Colonic mucosa (tissue), 4 donors: ENCODE results near the gene SURF6. TPM values are rescaled to one million over a fixed set of nuclear protein-coding genes. Genes with fewer than 3 reads are reported as not detected.
"Not testable (repeated sequence)": the region's sequence is repeated elsewhere in the genome, so short reads cannot be mapped to it uniquely, and the experiment has no call there.

ENCODE experiments used
- DNase-seq: peaks from one replicate; pipeline ENCODE4 v3.0.0-alpha.2; 2020
- H3K27ac ChIP-seq: fragments of 200-600 bp; one replicate; pipeline ENCODE4 v1.8.0; 2021
- H3K27me3 ChIP-seq: fragments of 200-600 bp; one replicate; pipeline ENCODE4 v1.8.0; 2021
- H3K36me3 ChIP-seq: fragments of 200-600 bp; one replicate; pipeline ENCODE4 v1.8.0; 2021
- H3K4me1 ChIP-seq: fragments of 200-600 bp; one replicate; pipeline ENCODE4 v1.8.0; 2021; ENCODE audit warnings: mild to moderate bottlenecking
- H3K4me3 ChIP-seq: fragments of 200-600 bp; one replicate; pipeline ENCODE4 v1.8.0; 2021
- H3K9ac ChIP-seq, 2 donors: one replicate each; pipeline ENCODE4 v1.7.0; 2013; ENCODE audit warnings: control low read depth in 2 of 2, low read depth in 2 of 2, low read length in 2 of 2
- H3K9me3 ChIP-seq: fragments of 200-600 bp; one replicate; pipeline ENCODE4 v1.8.0; 2021
- CTCF ChIP-seq: fragments of 200-600 bp; IDR thresholded peaks from one replicate; pipeline ENCODE4 v1.8.0; 2022; ENCODE audit warnings: antibody characterized with exemption, mild to moderate bottlenecking
- intact Hi-C: fragments of 100-400 bp; cut with DNase I; formaldehyde crosslinking; loops from one replicate; pipeline ENCODE4 v1.14.1; 2022
- total RNA-seq, 2 donors: library from RNA; stranded (reverse); fragmentation: NEBNext Ultra II Directional in 1 of 2; extraction: Animal tissue kit (Norgen Biotek cat#: 25700) in 1 of 2; gene quantifications; one replicate each; pipeline ENCODE4 v1.2.1, GENCODE V29; 2021
- donor health status: healthy.
- donor health status: DM: no; HTN: no; CAD: no.
- donor health status: DM: no; HTN: no; CAD: no.

Gene SURF6
- total RNA-seq, 2 donors from 2014 or later = 16.0 to 41.2 TPM

- H3K27me3 ChIP-seq = no peaks in the 10 kb centered on the region
- no peak for DNase-seq
- H3K27ac ChIP-seq = no peak overlapping the region
- H3K9me3 ChIP-seq = no peaks in the 10 kb centered on the region
- no peaks in the 10 kb centered on the region for H3K4me1 ChIP-seq
- H3K36me3 ChIP-seq = peaks cover 22% of the 10 kb centered on the region
- no peak for TF ChIP-seq CTCF
- no peak overlapping the region for H3K4me3 ChIP-seq
- no peak overlapping the region for H3K9ac ChIP-seq
- intact Hi-C loops = loop anchor here (2.0 to 10.0 kb wide), 2 partner anchors 93 to 141 kb away; no protein-coding TSS in a partner anchor
Observed at GRCh38 chr9:133327834-133328484, 8.0 kb downstream of the SURF6 start.

GRCh38 chr9:133327021-133327420 is 9.0 kb downstream of the SURF6 start:
- H3K9me3 ChIP-seq, H3K27ac ChIP-seq, H3K4me1 ChIP-seq, H3K9ac ChIP-seq, H3K27me3 ChIP-seq, H3K4me3 ChIP-seq, DNase-seq: not testable (repeated sequence)
- H3K36me3 ChIP-seq = peaks cover 14% of the 10 kb centered on the region
- intact Hi-C loops = loop anchor here (10.0 kb wide), 1 partner anchor 92 kb away; no protein-coding TSS in a partner anchor

- Histone ChIP-seq H3K9ac (no peak overlapping the region), H3K9me3 (no peaks in the 10 kb centered on the region), H3K27ac (no peak overlapping the region), H3K36me3 (no peaks in the 10 kb centered on the region), H3K4me3 (no peak overlapping the region), H3K27me3 (no peaks in the 10 kb centered on the region), H3K4me1 (no peaks in the 10 kb centered on the region)
- DNase-seq = no peak
- intact Hi-C loops = loop anchor here (10.0 kb wide), 1 partner anchor 89 kb away; no protein-coding TSS in a partner anchor
- TF ChIP-seq CTCF = no peak
Observed at GRCh38 chr9:133323991-133324703, 11.8 kb downstream of the SURF6 start.

- Histone ChIP-seq H3K4me1 (no peaks in the 10 kb centered on the region), H3K36me3 (no peaks in the 10 kb centered on the region), H3K27ac (no peak overlapping the region), H3K4me3 (no peak overlapping the region), H3K9ac (no peak overlapping the region), H3K27me3 (no peaks in the 10 kb centered on the region), H3K9me3 (no peaks in the 10 kb centered on the region)
- DNase-seq = no peak
- intact Hi-C loops = loop anchor here (10.0 kb wide), 1 partner anchor 88 kb away; no protein-coding TSS in a partner anchor
- TF ChIP-seq CTCF = no peak
Observed at GRCh38 chr9:133323211-133323610, 12.8 kb downstream of the SURF6 start.

GRCh38 chr9:133322701-133323100 is 13.3 kb downstream of the SURF6 start:
- Histone ChIP-seq H3K27ac (no peak overlapping the region), H3K4me3 (no peak overlapping the region), H3K4me1 (no peaks in the 10 kb centered on the region), H3K36me3 (no peaks in the 10 kb centered on the region), H3K9me3 (no peaks in the 10 kb centered on the region), H3K9ac (no peak overlapping the region), H3K27me3 (no peaks in the 10 kb centered on the region)
- TF ChIP-seq CTCF = no peak
- no peak for DNase-seq
- intact Hi-C loops = loop anchor here (10.0 kb wide), 1 partner anchor 88 kb away; no protein-coding TSS in a partner anchor
